Mesothelial cell of epicardium (in vitro differentiated cells): ENCODE data around the gene GON4L. TPM values are rescaled to one million over a fixed set of nuclear protein-coding genes. Genes with fewer than 3 reads are reported as not detected.
A peak's percentile ranks its signal among the peaks of the same experiment; 100 is the strongest.
"Not testable (repeated sequence)": the region's sequence is repeated elsewhere in the genome, so short reads cannot be mapped to it uniquely, and the experiment has no call there.

Source experiments
- DNase-seq, 2 experiments: peaks; one replicate each; pipeline ENCODE4 v3.0.0; 2021; ENCODE audit warnings: low spot score in 2 of 2; ENCODE audit not compliant: unreplicated experiment in 2 of 2
- H3K27ac Mint-ChIP-seq: 2 replicates; pipeline ENCODE4 v1.8.0; 2021; ENCODE audit warnings: mixed read lengths
- H3K27me3 Mint-ChIP-seq: 2 replicates; pipeline ENCODE4 v1.8.0; 2021; ENCODE audit warnings: low read depth, mixed read lengths
- H3K36me3 Mint-ChIP-seq: 2 replicates; pipeline ENCODE4 v1.8.0; 2021; ENCODE audit warnings: mixed read lengths
- H3K4me1 Mint-ChIP-seq: 2 replicates; pipeline ENCODE4 v1.8.0; 2021; ENCODE audit warnings: mixed read lengths
- H3K4me3 Mint-ChIP-seq: 2 replicates; pipeline ENCODE4 v1.8.0; 2021; ENCODE audit warnings: mild to moderate bottlenecking, moderate library complexity, mixed read lengths
- H3K9me3 Mint-ChIP-seq: 2 replicates; pipeline ENCODE4 v1.8.0; 2021; ENCODE audit warnings: mixed read lengths
- total RNA-seq: library from RNA; stranded (reverse); gene quantifications from 3 replicates; pipeline ENCODE4 v1.2.1, GENCODE V29; 2021
- TF ChIP-seq, protein P1 (sequence below): fragments of 200-600 bp; sonication (generic); IDR thresholded peaks from one replicate; pipeline ENCODE4 v1.5.0; 2021; ENCODE audit warnings: antibody characterized with exemption; ENCODE audit not compliant: unreplicated experiment

The GON4L gene
- total RNA-seq, 1 donor from 2014 or later: 70.1 TPM

DNA sequence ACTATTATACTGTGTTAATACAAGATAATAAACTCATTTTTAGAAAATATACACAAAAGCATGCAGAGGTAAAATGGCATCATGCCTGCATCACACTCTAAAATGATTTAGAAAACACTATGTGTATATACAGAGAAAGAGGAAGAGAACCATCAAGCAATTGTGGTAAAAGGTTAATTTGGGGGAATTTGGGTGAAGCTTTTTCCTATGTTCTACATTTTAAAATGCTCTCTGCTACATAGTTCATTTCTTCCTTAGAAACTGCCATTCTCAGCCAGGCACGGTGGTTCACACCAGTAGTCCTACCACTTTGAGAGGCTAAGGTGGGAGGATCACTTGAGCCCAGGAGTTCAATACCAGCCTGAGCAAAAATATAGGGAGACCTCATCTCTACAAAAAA, 44.1 kb downstream of the GON4L start:
- Mint-ChIP-seq H3K4me3 (no peak overlapping the region), H3K27ac (no peak overlapping the region), H3K4me1 (no peaks in the 10 kb centered on the region), H3K27me3 (no peaks in the 10 kb centered on the region), H3K36me3 (peaks cover 29% of the 10 kb centered on the region), H3K9me3 (no peaks in the 10 kb centered on the region)
- TF ChIP-seq, protein P1, sequence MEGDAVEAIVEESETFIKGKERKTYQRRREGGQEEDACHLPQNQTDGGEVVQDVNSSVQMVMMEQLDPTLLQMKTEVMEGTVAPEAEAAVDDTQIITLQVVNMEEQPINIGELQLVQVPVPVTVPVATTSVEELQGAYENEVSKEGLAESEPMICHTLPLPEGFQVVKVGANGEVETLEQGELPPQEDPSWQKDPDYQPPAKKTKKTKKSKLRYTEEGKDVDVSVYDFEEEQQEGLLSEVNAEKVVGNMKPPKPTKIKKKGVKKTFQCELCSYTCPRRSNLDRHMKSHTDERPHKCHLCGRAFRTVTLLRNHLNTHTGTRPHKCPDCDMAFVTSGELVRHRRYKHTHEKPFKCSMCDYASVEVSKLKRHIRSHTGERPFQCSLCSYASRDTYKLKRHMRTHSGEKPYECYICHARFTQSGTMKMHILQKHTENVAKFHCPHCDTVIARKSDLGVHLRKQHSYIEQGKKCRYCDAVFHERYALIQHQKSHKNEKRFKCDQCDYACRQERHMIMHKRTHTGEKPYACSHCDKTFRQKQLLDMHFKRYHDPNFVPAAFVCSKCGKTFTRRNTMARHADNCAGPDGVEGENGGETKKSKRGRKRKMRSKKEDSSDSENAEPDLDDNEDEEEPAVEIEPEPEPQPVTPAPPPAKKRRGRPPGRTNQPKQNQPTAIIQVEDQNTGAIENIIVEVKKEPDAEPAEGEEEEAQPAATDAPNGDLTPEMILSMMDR: no peak
- no peak for DNase-seq

DNA sequence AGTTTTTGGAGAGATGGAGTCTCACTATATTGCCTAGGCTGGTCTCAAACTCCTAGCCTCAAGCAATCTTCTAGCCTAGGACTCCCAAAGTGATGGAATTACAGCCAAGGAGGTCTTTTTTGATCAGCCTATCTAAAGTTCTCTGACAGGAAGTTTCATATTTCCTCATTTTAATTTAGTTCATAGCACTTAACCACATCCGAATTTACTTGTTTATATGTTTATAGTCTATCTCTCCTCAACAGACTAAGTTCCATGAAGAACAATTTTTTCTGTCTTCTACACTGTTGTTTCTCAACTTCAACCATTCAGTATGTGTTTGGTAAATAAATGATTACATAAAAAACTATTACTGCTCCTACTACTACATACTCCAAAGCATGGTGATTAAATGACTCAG, 47.9 kb downstream of the GON4L start:
- DNase-seq: no peak
- Mint-ChIP-seq H3K9me3 (no peaks in the 10 kb centered on the region), H3K27me3 (no peaks in the 10 kb centered on the region), H3K36me3 (peaks cover 20% of the 10 kb centered on the region), H3K4me1 (no peaks in the 10 kb centered on the region), H3K27ac (no peak overlapping the region), H3K4me3 (no peak overlapping the region)
- TF ChIP-seq, protein P1: no peak

DNA sequence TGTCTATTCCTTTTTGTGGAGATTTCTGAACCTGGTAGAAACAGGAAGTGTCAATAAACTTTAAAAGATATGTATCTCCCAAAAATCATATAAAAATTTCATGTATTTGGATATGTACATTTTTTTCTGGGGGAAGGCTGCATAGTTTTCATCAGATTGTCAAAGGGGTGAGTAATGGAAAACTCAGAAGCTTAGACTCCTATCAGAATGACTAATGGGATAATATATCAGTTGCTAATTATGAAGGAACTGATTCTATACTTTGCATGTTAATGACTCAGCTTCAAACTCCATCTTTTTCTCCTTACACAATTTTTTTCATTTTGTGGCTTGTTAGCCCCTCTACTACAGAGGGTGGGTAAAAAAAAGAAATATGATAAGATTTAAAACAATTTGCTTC, 55.9 kb downstream of the GON4L start:
- Mint-ChIP-seq H3K4me3 (no peak overlapping the region), H3K36me3 (peaks cover 27% of the 10 kb centered on the region), H3K27ac (peak overlapping the region; percentile 34), H3K27me3 (no peaks in the 10 kb centered on the region), H3K4me1 (peaks cover 3% of the 10 kb centered on the region), H3K9me3 (no peaks in the 10 kb centered on the region)
- DNase-seq: no peak
- TF ChIP-seq, protein P1: no peak

DNA sequence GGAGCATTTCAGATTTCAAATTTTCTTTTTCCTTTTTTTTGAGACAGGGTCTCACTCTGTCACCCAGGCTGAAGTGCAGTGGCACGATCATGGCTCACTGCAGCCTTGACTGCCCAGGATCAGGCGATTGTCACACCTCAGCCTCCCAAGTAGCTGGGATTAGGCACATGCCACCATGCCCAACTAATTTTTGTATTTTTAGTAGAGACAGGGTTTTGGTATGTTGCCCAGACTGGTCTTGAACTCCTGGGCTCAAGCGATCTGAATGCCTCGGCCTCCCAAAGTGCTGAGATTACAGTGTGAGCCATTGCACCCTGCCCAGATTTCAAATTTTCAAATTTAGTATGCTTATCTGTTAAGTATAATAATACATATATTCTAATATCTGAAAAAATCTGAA, 61.4 kb downstream of the GON4L start:
- not testable (repeated sequence) for H3K4me3 Mint-ChIP-seq, DNase-seq, H3K9me3 Mint-ChIP-seq, H3K27ac Mint-ChIP-seq, H3K27me3 Mint-ChIP-seq, H3K4me1 Mint-ChIP-seq
- peaks cover 25% of the 10 kb centered on the region for H3K36me3 Mint-ChIP-seq

DNA sequence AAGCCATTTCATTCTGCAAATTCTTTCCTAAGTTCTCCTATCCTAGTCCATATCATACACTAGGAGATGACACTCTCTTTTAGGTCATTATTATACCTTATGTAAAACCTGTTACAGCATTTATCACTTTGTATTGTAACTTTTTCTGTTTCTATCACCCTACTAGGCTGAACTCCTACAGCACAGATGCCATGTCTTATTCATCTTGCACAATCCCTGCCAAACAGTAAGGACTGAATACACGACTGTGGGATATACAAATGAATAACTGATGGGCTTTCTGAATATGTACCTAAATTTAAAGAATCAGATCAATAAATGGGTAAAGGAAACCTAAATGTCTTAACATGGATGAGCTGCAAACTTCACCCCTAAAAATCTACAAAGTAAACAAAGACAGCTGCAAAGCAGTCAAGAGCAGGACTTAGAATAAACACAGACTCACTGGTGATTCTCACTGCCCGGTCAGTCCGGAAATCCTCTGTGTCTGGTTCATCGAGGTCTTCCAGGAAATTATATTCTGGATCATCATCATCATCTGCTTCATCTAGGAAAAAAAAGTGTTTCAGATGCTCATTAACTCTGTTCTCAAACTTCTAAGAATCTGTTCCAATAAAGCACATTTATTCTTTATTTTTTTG, 62.3 kb downstream of the GON4L start:
- Mint-ChIP-seq H3K36me3 (peaks cover 27% of the 10 kb centered on the region), H3K27ac (no peak overlapping the region)
- TF ChIP-seq, protein P1: no peak

DNA sequence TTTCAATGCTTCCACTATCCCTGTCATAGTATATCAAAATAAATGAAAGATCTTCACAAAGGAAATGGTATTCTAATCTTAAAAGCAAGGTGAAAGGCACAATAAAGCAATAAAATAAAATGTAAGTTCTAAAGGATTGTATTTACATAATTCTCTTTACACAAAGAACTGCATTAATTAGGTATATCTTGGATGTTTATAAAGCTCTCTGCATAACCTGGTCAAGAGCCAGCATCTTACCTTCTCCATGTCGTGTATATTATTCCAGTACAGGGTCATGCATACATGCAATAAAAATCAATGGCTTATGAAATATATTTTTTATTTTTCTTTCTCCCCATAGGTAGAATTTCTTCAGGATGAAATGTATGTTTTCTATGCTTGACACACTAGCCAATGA, 63.8 kb downstream of the GON4L start:
- H3K27me3 Mint-ChIP-seq: no peaks in the 10 kb centered on the region
- no peaks in the 10 kb centered on the region for H3K4me1 Mint-ChIP-seq
- no peak for DNase-seq
- H3K36me3 Mint-ChIP-seq: peaks cover 17% of the 10 kb centered on the region
- no peak overlapping the region for H3K4me3 Mint-ChIP-seq
- TF ChIP-seq, protein P1: no peak
- no peak overlapping the region for H3K27ac Mint-ChIP-seq
- no peaks in the 10 kb centered on the region for H3K9me3 Mint-ChIP-seq

More for the DNA sequence above, 62.3 kb downstream of the GON4L start:
- Mint-ChIP-seq H3K4me3 (no peak overlapping the region), H3K4me1 (no peaks in the 10 kb centered on the region), H3K9me3 (no peaks in the 10 kb centered on the region), H3K27me3 (no peaks in the 10 kb centered on the region)
- DNase-seq: no peak
